Measurements from ENCODE around the gene HOXD3.

The HOXD3 gene

GRCh38 chr2:176154576-176155252, 2.4 kb upstream of the HOXD3 start:
- TF ChIP-seq CTCF (IDR thresholded peaks at IDR 0.05; ENCODE audit: borderline replicate concordance, insufficient read depth, low read depth, low read length), result no peak
- H3K4me3 ChIP-seq (ENCODE audit: low read depth, low read length), result no peak overlapping the region

- no peak overlapping the region for H3K4me3 ChIP-seq (ENCODE audit: low read depth, low read length)
- TF ChIP-seq CTCF (IDR thresholded peaks at IDR 0.05; ENCODE audit: borderline replicate concordance, insufficient read depth, low read depth, low read length), result no peak
Measured at GRCh38 chr2:176155356-176156044, 1.6 kb upstream of the HOXD3 start.

- H3K4me3 ChIP-seq (ENCODE audit: low read depth, low read length), result no peak overlapping the region
- TF ChIP-seq CTCF (IDR thresholded peaks at IDR 0.05; ENCODE audit: borderline replicate concordance, insufficient read depth, low read depth, low read length), result no peak
Measured at GRCh38 chr2:176156301-176156806, 753 bp upstream of the HOXD3 start.

- no peak overlapping the region for H3K4me3 ChIP-seq (ENCODE audit: low read depth, low read length)
- TF ChIP-seq CTCF (IDR thresholded peaks at IDR 0.05; ENCODE audit: borderline replicate concordance, insufficient read depth, low read depth, low read length), result no peak
Measured at GRCh38 chr2:176157499-176158185, 535 bp downstream of the HOXD3 start.

GRCh38 chr2:176158186-176158591, 1.1 kb downstream of the HOXD3 start:
- no peak for TF ChIP-seq CTCF (IDR thresholded peaks at IDR 0.05; ENCODE audit: borderline replicate concordance, insufficient read depth, low read depth, low read length)
- no peak overlapping the region for H3K4me3 ChIP-seq (ENCODE audit: low read depth, low read length)

- H3K4me3 ChIP-seq (ENCODE audit: low read depth, low read length), result no peak overlapping the region
- TF ChIP-seq CTCF (IDR thresholded peaks at IDR 0.05; ENCODE audit: borderline replicate concordance, insufficient read depth, low read depth, low read length), result no peak
Measured at GRCh38 chr2:176158855-176159662, 2.0 kb downstream of the HOXD3 start.
